K562 (cell line): ENCODE results near the gene SMIM29. TPM values are rescaled to one million over a fixed set of nuclear protein-coding genes. Genes with fewer than 3 reads are reported as not detected.
A peak's percentile ranks its signal among the peaks of the same experiment; 100 is the strongest.

ENCODE experiments used
- ARNT ChIP-seq, 2 experiments: fragments of 450-650 bp; IDR thresholded peaks; 2 replicates each; pipeline ENCODE4 v1.6.1; 2016; ENCODE audit warnings: mild to moderate bottlenecking in 1 of 2
- DNMT1 ChIP-seq: fragments of 450-650 bp; IDR thresholded peaks from 2 replicates; pipeline ENCODE4 v1.6.1; 2016; ENCODE audit warnings: antibody characterized with exemption, mild to moderate bottlenecking
- GATA2 ChIP-seq: sonication (generic); formaldehyde crosslinking; IDR thresholded peaks from 2 replicates; pipeline ENCODE4 v1.4.0; 2020; ENCODE audit warnings: mild to moderate bottlenecking, missing genetic modification reagents
- KLF6 ChIP-seq: fragments of 250-450 bp; sonication (Bioruptor Pico); IDR thresholded peaks from 2 replicates; pipeline ENCODE4 v1.4.0; 2020; ENCODE audit warnings: mild to moderate bottlenecking, moderate library complexity, borderline replicate concordance
- NCOA2 ChIP-seq, 2 experiments: fragments of 450-650 bp; IDR thresholded peaks; 2 replicates each; pipeline ENCODE4 v1.6.1; 2018; ENCODE audit warnings: mild to moderate bottlenecking in 2 of 2, moderate library complexity in 1 of 2; ENCODE audit not compliant: partially characterized antibody in 2 of 2
- POLR2AphosphoS5 ChIP-seq: IDR thresholded peaks from 2 replicates; pipeline ENCODE4 v1.6.1; 2011; ENCODE audit warnings: mild to moderate bottlenecking, low read depth, low read length, moderate library complexity; ENCODE audit not compliant: control insufficient read depth, insufficient read depth
- WHSC1 ChIP-seq: IDR thresholded peaks from one replicate; pipeline ENCODE4 v1.6.1; 2012; ENCODE audit warnings: low read length, control low read depth, inconsistent platforms
- ZNF212 ChIP-seq: fragments of 450-650 bp; formaldehyde crosslinking; IDR thresholded peaks from 2 replicates; pipeline ENCODE4 v1.4.0; 2020; ENCODE audit warnings: mild to moderate bottlenecking
- ZNF766 ChIP-seq: fragments of 200-800 bp; sonication (Bioruptor generic); conservative IDR thresholded peaks from 2 replicates; pipeline ENCODE4 v1.6.1; 2016; ENCODE audit warnings: missing genetic modification characterization, missing compliant biosample characterization
- polyA plus RNA-seq, 8 experiments: library from polyadenylated mRNA; depleted of rRNA in 4 of 8; stranded (reverse) in 5 of 8; unstranded in 3 of 8; fragments of >200 nt; fragmentation: Nextera tagmentation in 2 of 8; fragmentation: Illumina TruSeq in 1 of 8; extraction: Ambion mirVana in 2 of 8; extraction: Trizol in 1 of 8; gene quantifications; 2 replicates each; pipeline versions ENCODE4 v1.2.1 to v1.2.3, GENCODE V29; 2011 to 2014; ENCODE audit warnings: inconsistent platforms in 1 of 8, missing spikeins in 1 of 8
- total RNA-seq, 7 experiments: library from RNA; depleted of rRNA in 6 of 7; stranded (reverse); fragments of >200 nt in 6 of 7; fragmentation: Illumina TruSeq in 2 of 7; extraction: Trizol in 2 of 7; gene quantifications; 2 replicates each; pipeline versions ENCODE4 v1.2.1 to v1.2.3, GENCODE V29; 2011 to 2021; ENCODE audit warnings: low replicate concordance in 1 of 7
- TF ChIP-seq, protein P1 (sequence below), 3 experiments: fragments of 200-800 bp in 1 of 3; fragments of 250-450 bp in 1 of 3; fragments of 450-650 bp in 1 of 3; sonication (Bioruptor Pico) in 1 of 3; sonication (Bioruptor generic) in 1 of 3; formaldehyde crosslinking in 1 of 3; IDR thresholded peaks; 2 replicates each; pipeline versions ENCODE4 v1.6.1 to v1.8.0; 2016 to 2022; ENCODE audit warnings: mild to moderate bottlenecking in 2 of 3, missing genetic modification characterization in 2 of 3, missing compliant biosample characterization in 1 of 3, moderate library complexity in 1 of 3
- TF ChIP-seq, protein P2 (sequence below): fragments of 250-450 bp; sonication (Bioruptor Pico); IDR thresholded peaks from 2 replicates; pipeline ENCODE4 v1.8.0; 2022; ENCODE audit warnings: inconsistent platforms
- TF ChIP-seq, protein P3 (sequence below): fragments of 250-450 bp; sonication (Bioruptor Pico); IDR thresholded peaks from 2 replicates; pipeline ENCODE4 v1.8.0; 2022; ENCODE audit warnings: moderate library complexity, mild to moderate bottlenecking, inconsistent platforms
- TF ChIP-seq, protein P4 (sequence below): fragments of 450-650 bp; IDR thresholded peaks from 2 replicates; pipeline ENCODE4 v1.6.1; 2017; ENCODE audit warnings: antibody characterized with exemption, mild to moderate bottlenecking
- TF ChIP-seq, protein P5 (sequence below): fragments of 200-800 bp; sonication (Bioruptor generic); IDR thresholded peaks from 2 replicates; pipeline ENCODE4 v1.6.1; 2017; ENCODE audit warnings: missing genetic modification characterization, missing compliant biosample characterization

SMIM29 gene
- total and polyA plus RNA-seq, 9 of the 15 experiments (the other 6 are each of a cell fraction or from before 2014, with no cell fraction given): 6.5 to 36.7 (median 20.9) TPM

DNA sequence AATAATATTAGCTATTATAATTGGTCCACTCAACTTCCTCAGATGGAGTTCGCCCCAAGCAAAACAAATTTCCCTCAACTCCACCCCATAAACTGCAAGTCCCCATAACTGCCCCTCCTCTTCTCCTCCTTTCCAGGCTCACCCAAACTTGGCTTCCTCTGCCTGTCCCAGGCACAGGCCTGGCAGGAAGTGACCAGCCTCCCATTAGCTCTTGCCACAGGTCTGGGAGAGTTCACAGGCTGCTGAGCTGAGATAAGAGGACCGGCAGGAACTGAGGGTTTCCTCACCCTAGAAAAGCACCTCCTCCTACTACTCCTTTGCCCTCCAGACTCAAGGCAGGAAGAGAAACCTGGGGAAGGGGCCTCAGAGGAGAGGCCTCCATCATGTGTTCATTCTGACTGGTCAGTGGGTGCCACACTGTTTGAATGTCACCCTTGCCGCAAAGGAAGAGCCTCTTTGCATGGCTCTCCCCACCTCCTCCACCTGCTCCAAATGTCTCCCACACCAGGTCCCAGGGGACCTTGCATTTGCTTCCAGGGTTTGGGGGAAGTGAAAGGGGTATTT lies 24.5 kb upstream of the SMIM29 start (continued):
- TF ChIP-seq, protein P1, sequence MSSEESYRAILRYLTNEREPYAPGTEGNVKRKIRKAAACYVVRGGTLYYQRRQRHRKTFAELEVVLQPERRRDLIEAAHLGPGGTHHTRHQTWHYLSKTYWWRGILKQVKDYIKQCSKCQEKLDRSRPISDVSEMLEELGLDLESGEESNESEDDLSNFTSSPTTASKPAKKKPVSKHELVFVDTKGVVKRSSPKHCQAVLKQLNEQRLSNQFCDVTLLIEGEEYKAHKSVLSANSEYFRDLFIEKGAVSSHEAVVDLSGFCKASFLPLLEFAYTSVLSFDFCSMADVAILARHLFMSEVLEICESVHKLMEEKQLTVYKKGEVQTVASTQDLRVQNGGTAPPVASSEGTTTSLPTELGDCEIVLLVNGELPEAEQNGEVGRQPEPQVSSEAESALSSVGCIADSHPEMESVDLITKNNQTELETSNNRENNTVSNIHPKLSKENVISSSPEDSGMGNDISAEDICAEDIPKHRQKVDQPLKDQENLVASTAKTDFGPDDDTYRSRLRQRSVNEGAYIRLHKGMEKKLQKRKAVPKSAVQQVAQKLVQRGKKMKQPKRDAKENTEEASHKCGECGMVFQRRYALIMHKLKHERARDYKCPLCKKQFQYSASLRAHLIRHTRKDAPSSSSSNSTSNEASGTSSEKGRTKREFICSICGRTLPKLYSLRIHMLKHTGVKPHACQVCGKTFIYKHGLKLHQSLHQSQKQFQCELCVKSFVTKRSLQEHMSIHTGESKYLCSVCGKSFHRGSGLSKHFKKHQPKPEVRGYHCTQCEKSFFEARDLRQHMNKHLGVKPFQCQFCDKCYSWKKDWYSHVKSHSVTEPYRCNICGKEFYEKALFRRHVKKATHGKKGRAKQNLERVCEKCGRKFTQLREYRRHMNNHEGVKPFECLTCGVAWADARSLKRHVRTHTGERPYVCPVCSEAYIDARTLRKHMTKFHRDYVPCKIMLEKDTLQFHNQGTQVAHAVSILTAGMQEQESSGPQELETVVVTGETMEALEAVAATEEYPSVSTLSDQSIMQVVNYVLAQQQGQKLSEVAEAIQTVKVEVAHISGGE (CRISPR knock-in tag; IDR thresholded peaks at IDR 0.05): peak in 1 of 3 experiments; percentile 79; a peak in 2 of 6 replicates
- peak; percentile 48; the same call in 1 of the 2 replicates for TF ChIP-seq KLF6 (CRISPR knock-in tag)
- TF ChIP-seq, protein P2, sequence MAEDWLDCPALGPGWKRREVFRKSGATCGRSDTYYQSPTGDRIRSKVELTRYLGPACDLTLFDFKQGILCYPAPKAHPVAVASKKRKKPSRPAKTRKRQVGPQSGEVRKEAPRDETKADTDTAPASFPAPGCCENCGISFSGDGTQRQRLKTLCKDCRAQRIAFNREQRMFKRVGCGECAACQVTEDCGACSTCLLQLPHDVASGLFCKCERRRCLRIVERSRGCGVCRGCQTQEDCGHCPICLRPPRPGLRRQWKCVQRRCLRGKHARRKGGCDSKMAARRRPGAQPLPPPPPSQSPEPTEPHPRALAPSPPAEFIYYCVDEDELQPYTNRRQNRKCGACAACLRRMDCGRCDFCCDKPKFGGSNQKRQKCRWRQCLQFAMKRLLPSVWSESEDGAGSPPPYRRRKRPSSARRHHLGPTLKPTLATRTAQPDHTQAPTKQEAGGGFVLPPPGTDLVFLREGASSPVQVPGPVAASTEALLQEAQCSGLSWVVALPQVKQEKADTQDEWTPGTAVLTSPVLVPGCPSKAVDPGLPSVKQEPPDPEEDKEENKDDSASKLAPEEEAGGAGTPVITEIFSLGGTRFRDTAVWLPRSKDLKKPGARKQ (CRISPR knock-in tag): no peak
- TF ChIP-seq, protein P3, sequence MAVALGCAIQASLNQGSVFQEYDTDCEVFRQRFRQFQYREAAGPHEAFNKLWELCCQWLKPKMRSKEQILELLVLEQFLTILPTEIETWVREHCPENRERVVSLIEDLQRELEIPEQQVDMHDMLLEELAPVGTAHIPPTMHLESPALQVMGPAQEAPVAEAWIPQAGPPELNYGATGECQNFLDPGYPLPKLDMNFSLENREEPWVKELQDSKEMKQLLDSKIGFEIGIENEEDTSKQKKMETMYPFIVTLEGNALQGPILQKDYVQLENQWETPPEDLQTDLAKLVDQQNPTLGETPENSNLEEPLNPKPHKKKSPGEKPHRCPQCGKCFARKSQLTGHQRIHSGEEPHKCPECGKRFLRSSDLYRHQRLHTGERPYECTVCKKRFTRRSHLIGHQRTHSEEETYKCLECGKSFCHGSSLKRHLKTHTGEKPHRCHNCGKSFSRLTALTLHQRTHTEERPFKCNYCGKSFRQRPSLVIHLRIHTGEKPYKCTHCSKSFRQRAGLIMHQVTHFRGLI (CRISPR knock-in tag): peak; percentile 57; the same call in 1 of the 2 replicates
- TF ChIP-seq, protein P4, sequence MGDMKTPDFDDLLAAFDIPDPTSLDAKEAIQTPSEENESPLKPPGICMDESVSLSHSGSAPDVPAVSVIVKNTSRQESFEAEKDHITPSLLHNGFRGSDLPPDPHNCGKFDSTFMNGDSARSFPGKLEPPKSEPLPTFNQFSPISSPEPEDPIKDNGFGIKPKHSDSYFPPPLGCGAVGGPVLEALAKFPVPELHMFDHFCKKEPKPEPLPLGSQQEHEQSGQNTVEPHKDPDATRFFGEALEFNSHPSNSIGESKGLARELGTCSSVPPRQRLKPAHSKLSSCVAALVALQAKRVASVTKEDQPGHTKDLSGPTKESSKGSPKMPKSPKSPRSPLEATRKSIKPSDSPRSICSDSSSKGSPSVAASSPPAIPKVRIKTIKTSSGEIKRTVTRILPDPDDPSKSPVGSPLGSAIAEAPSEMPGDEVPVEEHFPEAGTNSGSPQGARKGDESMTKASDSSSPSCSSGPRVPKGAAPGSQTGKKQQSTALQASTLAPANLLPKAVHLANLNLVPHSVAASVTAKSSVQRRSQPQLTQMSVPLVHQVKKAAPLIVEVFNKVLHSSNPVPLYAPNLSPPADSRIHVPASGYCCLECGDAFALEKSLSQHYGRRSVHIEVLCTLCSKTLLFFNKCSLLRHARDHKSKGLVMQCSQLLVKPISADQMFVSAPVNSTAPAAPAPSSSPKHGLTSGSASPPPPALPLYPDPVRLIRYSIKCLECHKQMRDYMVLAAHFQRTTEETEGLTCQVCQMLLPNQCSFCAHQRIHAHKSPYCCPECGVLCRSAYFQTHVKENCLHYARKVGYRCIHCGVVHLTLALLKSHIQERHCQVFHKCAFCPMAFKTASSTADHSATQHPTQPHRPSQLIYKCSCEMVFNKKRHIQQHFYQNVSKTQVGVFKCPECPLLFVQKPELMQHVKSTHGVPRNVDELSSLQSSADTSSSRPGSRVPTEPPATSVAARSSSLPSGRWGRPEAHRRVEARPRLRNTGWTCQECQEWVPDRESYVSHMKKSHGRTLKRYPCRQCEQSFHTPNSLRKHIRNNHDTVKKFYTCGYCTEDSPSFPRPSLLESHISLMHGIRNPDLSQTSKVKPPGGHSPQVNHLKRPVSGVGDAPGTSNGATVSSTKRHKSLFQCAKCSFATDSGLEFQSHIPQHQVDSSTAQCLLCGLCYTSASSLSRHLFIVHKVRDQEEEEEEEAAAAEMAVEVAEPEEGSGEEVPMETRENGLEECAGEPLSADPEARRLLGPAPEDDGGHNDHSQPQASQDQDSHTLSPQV: peak; percentile 98
- TF ChIP-seq NCOA2 (IDR thresholded peaks at IDR 0.05; ENCODE audit: partially characterized antibody in 2 of 2): peak in 1 of 2 experiments; percentile 67
- no peak for TF ChIP-seq DNMT1
- TF ChIP-seq ZNF212 (CRISPR knock-in tag): no peak
- peak; percentile 64 to 88; a peak in 2 of 4 replicates for TF ChIP-seq ARNT (IDR thresholded peaks at IDR 0.05)
- TF ChIP-seq GATA2 (CRISPR knock-in tag): peak; percentile 94
- TF ChIP-seq, protein P5, sequence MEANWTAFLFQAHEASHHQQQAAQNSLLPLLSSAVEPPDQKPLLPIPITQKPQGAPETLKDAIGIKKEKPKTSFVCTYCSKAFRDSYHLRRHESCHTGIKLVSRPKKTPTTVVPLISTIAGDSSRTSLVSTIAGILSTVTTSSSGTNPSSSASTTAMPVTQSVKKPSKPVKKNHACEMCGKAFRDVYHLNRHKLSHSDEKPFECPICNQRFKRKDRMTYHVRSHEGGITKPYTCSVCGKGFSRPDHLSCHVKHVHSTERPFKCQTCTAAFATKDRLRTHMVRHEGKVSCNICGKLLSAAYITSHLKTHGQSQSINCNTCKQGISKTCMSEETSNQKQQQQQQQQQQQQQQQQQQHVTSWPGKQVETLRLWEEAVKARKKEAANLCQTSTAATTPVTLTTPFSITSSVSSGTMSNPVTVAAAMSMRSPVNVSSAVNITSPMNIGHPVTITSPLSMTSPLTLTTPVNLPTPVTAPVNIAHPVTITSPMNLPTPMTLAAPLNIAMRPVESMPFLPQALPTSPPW: peak; percentile 88
- peak; percentile 94 for TF ChIP-seq POLR2AphosphoS5
- TF ChIP-seq ZNF766 (CRISPR knock-in tag): peak; percentile 96
- TF ChIP-seq WHSC1: no peak
